ENCODE measurements around the gene SLA2.

Gene SLA2

GRCh38 chr20:36629719-36630681 lies 16.0 kb downstream of the SLA2 start:
- no peak for ATAC-seq
- TF ChIP-seq ZFP30 (CRISPR knock-in tag; IDR thresholded peaks at IDR 0.05) (no peak), BACH2 (CRISPR knock-in tag; IDR thresholded peaks at IDR 0.05; ENCODE audit: borderline replicate concordance) (no peak), PPARA (CRISPR knock-in tag; IDR thresholded peaks at IDR 0.05; ENCODE audit: borderline replicate concordance) (no peak), CSDC2 (CRISPR knock-in tag; IDR thresholded peaks at IDR 0.05) (no peak), ARNTL (CRISPR knock-in tag; IDR thresholded peaks at IDR 0.05; ENCODE audit: borderline replicate concordance, low read depth) (no peak), CSRNP3 (CRISPR knock-in tag; IDR thresholded peaks at IDR 0.05) (no peak), ZNF8 (CRISPR knock-in tag; IDR thresholded peaks at IDR 0.05) (no peak), POU6F1 (CRISPR knock-in tag; IDR thresholded peaks at IDR 0.05; ENCODE audit: borderline replicate concordance, low read depth) (no peak), RARB (CRISPR knock-in tag; IDR thresholded peaks at IDR 0.05) (no peak), ZFP3 (CRISPR knock-in tag; IDR thresholded peaks at IDR 0.05) (no peak), CREB5 (CRISPR knock-in tag; IDR thresholded peaks at IDR 0.05; ENCODE audit: low read depth) (no peak)

GRCh38 chr20:36628076-36628475 lies 17.9 kb downstream of the SLA2 start:
- ATAC-seq: no peak
- no peak for TF ChIP-seq BACH2 (CRISPR knock-in tag; IDR thresholded peaks at IDR 0.05; ENCODE audit: borderline replicate concordance)
- TF ChIP-seq ARNTL (CRISPR knock-in tag; IDR thresholded peaks at IDR 0.05; ENCODE audit: borderline replicate concordance, low read depth): no peak
- TF ChIP-seq TCF4 (CRISPR knock-in tag; IDR thresholded peaks at IDR 0.05; ENCODE audit: borderline replicate concordance): no peak
- TF ChIP-seq SNAI2 (CRISPR knock-in tag; IDR thresholded peaks at IDR 0.05): no peak
- TF ChIP-seq ZFP3 (CRISPR knock-in tag; IDR thresholded peaks at IDR 0.05): no peak
- TF ChIP-seq CSRNP3 (CRISPR knock-in tag; IDR thresholded peaks at IDR 0.05): no peak
- no peak for TF ChIP-seq TSHZ2 (CRISPR knock-in tag; IDR thresholded peaks at IDR 0.05)
- TF ChIP-seq POU6F1 (CRISPR knock-in tag; IDR thresholded peaks at IDR 0.05; ENCODE audit: borderline replicate concordance, low read depth): no peak
- no peak for TF ChIP-seq TOX (CRISPR knock-in tag; IDR thresholded peaks at IDR 0.05; ENCODE audit: borderline replicate concordance)
- no peak for TF ChIP-seq ISL1 (CRISPR knock-in tag; IDR thresholded peaks at IDR 0.05)
- TF ChIP-seq CSDC2 (CRISPR knock-in tag; IDR thresholded peaks at IDR 0.05): no peak
- no peak for TF ChIP-seq PPARA (CRISPR knock-in tag; IDR thresholded peaks at IDR 0.05; ENCODE audit: borderline replicate concordance)
- TF ChIP-seq ZNF565 (CRISPR knock-in tag; conservative IDR thresholded peaks at IDR 0.05; ENCODE audit: low read depth): no peak
- TF ChIP-seq ZNF70 (CRISPR knock-in tag; IDR thresholded peaks at IDR 0.05): no peak
- no peak for TF ChIP-seq OSR1 (CRISPR knock-in tag; IDR thresholded peaks at IDR 0.05)
- TF ChIP-seq ZNF8 (CRISPR knock-in tag; IDR thresholded peaks at IDR 0.05): no peak
- no peak for TF ChIP-seq PATZ1 (CRISPR knock-in tag; IDR thresholded peaks at IDR 0.05; ENCODE audit: borderline replicate concordance)
- no peak for TF ChIP-seq ESRRG (CRISPR knock-in tag; IDR thresholded peaks at IDR 0.05)
- no peak for TF ChIP-seq GLIS3 (CRISPR knock-in tag; IDR thresholded peaks at IDR 0.05)

Measured in SK-N-SH treated with all-trans-retinoic acid at 6 μM for 48 hours (cell line).